Amniotic epithelial cell (primary cell): ENCODE results near the gene RNU7-1.
"Not testable (repeated sequence)": the region's sequence is repeated elsewhere in the genome, so short reads cannot be mapped to it uniquely, and the experiment has no call there.

Source experiments
- DNase-seq: peaks from one replicate; pipeline ENCODE4 v3.0.0-alpha.2; 2010; ENCODE audit warnings: low read depth

Gene RNU7-1

DNA sequence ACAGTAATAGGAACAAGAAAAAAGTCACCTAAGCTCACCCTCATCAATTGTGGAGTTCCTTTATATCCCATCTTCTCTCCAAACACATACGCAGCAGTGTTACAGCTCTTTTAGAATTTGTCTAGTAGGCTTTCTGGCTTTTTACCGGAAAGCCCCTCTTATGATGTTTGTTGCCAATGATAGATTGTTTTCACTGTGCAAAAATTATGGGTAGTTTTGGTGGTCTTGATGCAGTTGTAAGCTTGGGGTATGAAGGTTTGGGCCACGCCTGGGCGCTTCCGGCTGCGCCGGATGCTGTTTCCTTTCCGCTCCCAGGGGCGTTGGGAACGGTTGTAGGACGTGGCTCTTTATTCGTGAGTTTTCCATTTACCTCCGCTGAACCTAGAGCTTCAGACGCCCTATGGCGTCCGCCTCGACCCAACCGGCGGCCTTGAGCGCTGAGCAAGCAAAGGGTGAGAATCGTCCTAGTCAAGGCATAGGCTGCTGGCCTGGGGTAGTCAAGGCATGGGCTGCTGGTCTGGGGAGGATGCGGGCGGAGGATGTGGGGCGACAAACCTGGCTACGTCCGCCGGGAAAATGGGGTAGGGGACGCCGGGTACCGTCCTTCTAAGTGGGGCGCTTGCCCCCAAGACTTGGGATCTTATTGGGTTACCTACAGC lies at the start of gene RNU7-1, which contains the start of gene C12orf57:
Gene RNU7-1 (plus strand): TSS at position 95 of the 659 bp plus-strand sequence.
Gene C12orf57 (plus strand): TSS at position 301 of the 659 bp plus-strand sequence. CDS start 100 bp downstream, at position 401.
- DNase-seq = peak; percentile 90

DNA sequence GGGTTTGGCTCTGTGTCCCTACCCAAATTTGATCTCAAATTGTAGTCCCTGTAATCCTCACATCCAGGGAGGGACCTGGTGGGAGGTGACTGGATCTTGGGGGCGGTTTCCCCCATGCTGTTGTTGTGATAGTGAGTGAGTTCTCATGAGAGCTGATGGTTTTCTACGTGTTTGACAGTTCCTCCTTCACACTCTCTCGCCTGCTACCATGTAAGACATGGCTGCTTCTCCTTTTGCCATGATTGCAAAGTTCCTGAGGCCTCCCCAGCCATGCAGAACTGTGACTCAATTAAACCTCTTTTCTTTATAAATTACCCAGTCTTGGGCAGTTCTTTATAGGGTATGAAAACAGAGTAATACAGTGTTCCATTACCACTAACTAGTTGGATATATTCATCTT lies 49.3 kb upstream of the RNU7-1 start:
- no peak for DNase-seq

DNA sequence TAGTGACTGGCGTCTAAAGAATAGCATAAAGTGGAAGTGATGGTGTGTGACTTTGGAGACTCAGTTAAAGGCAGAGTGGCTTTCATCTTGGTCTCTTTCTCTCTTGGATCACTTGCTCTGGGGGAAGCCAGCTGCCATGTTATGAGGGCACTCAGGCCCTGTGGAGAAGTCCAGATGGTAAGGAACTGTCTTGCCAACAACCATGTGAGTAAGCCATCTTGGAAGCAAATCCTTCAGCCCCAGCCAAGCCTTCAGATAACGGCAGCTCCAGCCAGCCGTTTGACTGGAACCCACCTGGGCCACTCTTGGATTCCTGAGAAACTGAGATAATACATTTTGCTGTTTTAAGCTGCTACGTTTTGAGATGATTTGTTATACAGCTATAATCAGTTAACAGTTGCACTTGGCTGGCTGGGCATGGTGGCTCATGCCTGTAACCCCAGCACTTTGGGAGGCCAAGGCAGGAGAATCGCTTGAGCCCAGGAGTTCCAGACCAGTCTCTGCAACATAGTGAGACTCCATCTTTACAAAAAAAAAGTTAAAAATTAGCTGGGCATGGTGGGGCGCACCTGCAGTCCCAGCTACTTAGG lies 46.7 kb upstream of the RNU7-1 start:
- DNase-seq = no peak

DNA sequence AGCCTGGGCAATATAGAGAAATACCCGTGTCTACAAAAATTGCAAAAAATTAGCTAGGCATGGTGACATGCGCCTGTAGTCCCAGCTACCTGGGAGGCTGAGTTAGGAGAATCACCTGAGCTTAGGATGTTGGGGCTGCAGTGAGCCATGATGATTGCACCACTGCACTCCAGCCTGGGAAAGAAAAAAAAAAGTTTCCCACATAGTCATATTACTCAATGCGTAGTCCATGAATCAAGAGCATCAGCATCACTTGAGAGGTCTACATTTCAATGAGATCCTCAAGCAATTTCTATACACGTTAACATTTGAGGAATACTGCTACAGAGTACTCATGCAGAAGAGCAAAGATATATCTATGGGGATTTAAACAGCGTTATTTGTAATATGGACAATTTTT lies 44.2 kb upstream of the RNU7-1 start:
- DNase-seq = peak; percentile 33

DNA sequence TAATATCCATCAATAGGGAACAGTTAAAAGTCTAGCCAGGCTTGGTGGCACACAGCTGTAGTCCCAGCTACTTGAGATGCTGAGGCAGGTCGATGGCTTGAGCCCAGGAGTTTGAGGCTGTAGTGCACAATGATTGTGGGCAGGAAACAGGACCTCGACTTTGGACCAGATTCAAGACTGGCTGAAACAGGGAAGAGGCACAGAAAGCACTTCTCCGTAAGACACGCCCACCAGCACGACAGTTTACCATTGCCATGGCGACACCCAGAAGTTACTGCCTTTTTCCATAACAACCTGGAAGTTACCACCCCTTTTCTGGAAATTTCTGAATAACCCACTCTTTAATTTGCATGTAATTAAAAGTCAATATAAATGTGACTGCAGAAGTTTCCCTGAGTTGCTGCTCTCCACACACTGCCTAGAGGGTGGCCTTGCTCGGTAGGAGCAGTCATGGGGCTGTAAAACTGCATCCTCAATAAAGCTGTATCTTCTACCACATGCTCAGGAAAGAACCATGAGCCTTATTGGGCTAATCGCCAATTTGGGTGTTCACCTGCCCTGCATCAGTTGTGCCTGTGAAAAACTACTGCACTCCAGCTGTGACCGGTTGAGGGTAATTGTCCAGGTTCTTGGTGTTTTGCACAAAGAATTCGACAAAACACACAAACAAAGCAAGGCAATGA lies 43.6 kb upstream of the RNU7-1 start:
- peak; percentile 19 for DNase-seq

DNA sequence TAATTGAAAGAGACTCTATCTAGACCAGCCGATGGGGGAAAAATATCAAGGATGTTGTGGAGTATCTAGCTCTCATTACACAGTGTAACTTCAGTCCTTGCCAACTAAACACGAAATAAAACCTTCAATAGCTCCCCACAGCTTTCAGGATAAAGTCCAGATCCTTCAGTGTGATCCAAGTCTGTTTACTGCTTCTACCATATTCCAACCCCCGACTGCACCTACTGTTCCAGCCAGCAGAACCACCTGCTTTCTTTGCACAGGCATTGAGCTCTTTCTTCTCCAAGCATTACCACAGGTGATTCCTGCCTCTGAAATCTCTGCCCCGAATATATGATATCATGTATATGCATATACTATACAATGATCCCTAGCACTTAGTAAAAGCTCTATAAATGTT lies 41.2 kb upstream of the RNU7-1 start:
- DNase-seq = no peak

DNA sequence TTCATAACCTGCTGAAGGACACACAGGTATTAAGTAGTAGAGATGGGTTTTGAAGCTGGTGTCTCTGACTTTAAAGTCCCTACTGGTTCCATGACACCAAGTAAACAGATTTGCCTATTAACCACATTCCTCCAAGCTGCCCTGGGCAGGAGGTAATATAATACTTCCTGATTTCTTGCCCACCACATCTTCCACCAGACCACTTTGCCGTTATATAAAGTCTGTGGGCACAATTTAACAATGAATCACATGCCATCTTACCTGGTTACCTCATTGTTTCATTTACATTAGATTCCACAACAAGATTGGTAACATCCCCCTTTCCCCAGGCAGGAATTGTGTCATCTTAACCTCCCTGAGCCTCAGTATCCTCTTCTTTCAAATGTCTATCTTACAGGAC lies 39.9 kb upstream of the RNU7-1 start:
- no peak for DNase-seq

DNA sequence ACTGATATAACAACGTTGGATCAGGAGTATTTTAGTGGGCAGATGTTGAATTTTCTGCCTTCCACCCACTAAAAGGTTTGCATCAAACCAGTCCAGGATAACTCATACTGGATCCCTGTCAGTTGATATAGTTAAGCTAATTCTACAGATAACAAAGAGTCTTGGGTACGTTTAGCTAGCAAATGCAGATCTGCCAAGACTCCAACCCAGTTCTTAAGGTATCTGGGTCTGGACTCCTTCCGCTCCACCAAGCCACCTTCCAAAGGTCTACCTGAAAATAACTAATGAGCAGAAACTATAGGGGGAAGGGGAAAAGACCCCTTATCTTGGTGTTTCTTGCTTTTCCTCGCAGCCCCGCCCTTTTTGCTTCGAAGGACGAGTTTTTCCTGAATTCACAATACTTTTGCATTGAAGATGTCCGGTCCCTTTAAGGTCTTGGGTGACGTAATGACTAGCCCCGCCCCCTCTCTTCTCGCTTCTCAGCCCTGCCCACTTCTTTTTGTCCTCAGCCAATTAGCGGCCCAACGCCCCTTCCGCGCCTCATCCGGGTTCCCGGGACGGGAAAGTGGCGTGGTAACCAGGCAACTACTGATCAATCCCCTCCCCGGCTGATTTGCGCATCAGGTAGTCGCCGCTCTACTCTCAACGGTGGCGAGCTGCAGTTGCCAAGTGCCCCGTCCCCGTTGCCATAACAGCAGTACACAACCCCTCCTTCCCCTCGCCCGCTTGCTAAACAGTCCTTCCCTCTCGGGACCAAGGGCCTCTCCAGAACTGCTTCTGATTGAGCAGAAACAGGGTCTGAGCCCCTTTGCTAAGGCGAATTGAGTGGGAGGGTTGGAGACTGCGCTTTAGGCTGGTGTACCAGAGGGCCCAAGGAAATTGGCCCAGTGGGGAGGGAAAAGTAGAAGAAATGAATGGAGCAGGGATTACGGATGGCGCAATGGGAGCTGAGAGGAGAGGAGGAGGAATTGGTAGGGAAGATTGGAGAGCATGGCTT lies 39.0 kb upstream of the RNU7-1 start, which contains the start of gene LRRC23:
Gene LRRC23 (plus strand): TSS at position 543 of the 997 bp plus-strand sequence. CDS start 812 bp downstream, outside the sequence.
- DNase-seq = peak; percentile 90

DNA sequence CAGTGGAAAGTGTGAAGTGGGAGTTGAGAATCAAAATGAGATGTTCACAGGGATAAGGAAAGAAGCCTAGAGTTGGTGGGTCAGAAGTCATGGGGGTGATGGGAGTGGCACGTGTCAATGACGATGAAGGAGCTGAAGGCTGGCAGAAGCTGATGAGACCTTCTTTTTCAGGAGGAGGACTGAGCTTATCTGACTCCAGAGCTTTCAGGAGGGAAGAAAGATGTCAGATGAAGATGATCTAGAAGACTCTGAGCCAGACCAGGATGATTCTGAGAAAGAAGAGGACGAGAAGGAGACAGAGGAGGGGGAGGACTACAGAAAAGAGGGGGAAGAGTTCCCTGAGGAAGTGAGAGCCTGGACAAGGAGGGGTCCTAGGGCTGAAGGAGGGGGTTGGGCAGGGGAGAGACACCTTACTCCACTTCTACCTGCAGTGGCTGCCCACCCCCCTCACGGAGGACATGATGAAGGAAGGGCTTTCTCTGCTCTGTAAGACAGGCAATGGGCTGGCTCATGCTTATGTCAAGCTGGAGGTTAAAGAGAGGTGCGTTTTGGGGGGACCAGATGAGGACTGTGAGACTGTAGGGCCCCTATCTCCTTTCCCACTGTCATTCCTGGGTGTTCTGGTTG lies 38.1 kb upstream of the RNU7-1 start:
- DNase-seq = no peak

DNA sequence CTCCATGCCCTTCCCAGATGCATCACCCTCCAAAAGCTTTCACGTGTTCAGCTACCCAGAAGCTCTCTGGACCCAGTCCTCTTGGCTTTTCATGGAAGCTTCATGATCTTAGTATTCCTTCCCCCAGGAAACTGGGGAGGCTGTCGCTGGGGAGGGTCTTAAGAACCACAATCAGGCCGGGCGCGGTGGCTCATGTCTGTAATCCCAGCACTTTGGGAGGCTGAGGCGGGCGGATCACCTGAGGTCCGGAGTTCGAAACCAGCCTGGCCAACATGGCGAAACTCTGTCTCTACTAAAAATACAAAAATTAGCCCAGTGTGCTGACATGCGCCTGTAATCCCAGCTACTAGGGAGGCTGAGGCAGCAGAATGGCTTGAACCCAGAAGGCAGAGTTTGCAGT lies 35.5 kb upstream of the RNU7-1 start:
- not testable (repeated sequence) for DNase-seq

DNA sequence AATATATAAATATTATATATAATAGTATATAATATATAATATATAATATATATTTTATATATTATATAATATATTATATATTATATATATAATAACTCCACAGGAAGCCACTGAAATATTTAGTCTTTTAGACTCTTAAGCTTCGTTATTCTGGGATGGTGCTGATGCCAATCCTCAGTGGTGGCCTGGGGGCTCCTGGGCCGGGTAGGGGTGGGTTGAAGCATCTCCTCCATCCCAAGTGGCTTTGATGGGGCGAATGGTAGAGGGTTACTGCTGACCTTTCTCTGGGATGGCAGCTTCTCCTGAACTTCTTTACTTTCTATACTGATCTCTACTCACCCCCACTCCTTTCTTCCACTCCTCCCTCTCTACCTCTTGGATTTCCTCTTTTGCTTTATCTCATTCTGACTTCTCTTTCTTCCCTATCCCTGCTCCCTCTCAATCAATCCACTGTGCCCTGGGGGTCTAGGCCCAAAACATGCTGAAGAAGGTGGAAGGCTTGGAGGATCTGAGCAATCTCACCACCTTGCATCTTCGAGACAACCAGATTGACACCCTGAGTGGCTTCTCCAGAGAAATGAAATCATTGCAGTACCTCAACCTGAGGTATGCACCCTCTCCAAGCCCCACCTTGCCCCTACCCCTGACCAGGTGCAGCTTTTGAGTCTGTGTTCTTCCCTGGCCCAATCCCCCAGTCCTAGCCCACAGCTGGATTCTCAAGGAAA lies 34.0 kb upstream of the RNU7-1 start:
- DNase-seq = no peak

DNA sequence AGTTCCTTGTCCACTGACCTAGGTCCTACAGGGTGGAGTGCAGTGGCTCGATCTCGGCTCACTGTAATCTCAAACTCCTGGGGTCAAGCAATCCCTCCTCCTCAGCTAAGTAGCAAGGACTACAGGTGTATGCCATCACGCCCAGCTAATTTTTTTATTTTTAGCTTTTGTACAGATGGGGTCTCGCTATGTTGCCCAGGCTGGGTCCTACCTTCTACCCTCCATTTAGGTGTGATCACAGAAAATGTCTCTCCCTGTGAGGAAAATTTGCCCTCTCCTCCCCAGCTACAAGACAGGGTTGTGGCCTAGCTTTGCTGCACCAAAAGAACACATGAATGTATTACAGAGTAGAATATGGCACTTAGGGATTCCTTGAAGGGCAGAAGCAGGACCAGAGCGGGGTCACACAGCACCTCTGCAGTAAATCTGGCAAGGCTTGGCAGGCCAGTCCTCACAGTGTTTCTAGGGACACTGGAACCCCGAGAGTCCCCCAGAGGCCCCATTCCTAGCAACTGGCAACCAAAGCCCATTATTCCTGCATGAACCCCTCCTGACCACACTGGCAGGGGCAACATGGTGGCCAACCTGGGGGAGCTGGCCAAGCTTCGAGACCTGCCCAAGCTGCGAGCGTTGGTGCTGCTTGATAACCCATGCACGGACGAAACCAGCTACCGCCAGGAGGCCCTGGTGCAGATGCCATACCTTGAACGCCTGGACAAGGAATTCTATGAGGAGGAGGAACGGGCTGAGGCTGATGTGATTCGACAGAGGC lies 31.3 kb upstream of the RNU7-1 start:
- DNase-seq = no peak

DNA sequence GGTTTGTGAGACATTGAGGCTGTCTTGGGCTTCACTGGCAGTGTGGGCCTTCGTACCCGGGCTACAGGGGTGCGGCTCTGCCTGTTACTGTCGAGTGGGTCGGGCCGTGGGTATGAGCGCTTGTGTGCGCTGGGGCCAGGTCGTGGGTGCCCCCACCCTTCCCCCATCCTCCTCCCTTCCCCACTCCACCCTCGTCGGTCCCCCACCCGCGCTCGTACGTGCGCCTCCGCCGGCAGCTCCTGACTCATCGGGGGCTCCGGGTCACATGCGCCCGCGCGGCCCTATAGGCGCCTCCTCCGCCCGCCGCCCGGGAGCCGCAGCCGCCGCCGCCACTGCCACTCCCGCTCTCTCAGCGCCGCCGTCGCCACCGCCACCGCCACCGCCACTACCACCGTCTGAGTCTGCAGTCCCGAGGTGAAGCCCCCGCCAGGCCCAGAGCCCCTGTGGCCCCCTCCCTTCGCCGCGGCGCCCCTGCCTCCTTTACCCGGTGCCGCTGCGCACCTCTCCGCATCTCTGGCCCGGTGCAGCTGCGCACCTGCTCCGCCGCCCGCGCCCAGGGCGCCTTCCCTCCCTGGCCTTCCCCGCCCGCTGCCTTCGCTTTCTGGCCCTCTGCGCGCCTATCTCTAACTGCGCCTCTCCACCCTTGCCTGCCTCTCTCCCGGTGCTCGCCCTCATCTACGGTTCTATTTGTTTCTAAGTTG lies 29.2 kb upstream of the RNU7-1 start, which contains the start of gene ENO2:
Gene ENO2 (plus strand): TSS at position 335 of the 701 bp plus-strand sequence. CDS start 1,253 bp downstream, outside the sequence.
- peak; percentile 50 for DNase-seq

DNA sequence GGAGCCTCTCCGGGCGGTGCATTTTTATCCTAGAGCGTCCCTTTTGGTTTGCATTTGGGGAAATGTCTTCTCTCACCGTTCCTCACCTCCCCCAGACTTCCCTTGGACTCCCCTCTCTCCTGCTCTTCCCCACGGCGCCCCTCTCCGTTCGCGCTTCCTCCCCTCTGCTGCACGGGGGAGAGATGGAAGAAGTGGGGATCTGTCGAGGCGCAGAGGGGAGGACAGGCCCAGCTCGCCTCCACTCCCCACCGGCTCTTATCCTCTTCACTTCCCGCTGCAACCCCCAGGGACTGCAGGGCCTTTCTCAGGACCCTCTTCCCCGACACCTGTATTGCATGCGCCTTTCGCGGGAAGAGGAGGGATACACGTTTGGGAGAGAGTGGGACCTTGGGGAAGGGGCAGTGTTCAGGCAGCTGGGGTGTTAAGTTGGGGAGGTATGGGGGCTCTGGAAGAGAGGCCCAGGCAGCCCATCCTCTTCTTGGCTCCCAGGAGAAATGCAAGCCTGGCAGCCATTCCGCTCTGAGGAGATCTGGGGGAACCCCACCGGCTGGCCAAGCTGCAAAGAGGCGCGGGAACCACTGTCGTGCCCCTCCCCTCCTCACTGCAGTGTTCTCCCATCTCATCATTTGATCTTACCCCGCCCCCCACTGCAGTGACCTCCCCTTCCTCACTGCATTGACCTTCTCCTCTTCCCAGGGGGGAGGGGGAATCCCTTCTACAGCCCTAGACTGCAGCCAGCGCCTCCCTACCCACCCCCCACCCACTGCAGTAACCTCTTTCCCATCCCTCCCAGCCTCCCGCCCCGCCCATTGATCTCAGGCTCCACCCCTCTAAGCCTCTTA lies 28.4 kb upstream of the RNU7-1 start:
- peak; percentile 34 for DNase-seq

DNA sequence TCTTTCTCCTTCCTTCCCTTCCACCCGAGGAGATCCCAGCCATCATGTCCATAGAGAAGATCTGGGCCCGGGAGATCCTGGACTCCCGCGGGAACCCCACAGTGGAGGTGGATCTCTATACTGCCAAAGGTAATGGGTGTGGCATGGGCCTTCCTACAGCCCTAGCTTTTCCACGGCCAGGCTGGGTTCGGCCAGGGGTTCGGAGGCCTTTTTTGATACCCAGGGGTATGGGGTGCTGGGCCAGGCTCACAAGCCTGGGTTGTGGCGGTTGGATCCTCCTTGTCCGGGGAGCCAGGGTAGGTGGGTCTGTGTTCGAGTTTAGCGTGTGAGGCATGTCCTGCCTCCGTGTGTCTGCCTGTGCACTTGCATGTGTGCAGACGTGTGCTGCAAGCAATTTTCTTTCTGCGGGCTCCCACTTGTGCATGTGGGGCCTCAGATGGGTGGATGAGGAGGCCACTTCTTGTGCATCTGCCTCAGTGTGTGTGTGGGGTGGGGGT lies 27.8 kb upstream of the RNU7-1 start:
- DNase-seq = no peak

DNA sequence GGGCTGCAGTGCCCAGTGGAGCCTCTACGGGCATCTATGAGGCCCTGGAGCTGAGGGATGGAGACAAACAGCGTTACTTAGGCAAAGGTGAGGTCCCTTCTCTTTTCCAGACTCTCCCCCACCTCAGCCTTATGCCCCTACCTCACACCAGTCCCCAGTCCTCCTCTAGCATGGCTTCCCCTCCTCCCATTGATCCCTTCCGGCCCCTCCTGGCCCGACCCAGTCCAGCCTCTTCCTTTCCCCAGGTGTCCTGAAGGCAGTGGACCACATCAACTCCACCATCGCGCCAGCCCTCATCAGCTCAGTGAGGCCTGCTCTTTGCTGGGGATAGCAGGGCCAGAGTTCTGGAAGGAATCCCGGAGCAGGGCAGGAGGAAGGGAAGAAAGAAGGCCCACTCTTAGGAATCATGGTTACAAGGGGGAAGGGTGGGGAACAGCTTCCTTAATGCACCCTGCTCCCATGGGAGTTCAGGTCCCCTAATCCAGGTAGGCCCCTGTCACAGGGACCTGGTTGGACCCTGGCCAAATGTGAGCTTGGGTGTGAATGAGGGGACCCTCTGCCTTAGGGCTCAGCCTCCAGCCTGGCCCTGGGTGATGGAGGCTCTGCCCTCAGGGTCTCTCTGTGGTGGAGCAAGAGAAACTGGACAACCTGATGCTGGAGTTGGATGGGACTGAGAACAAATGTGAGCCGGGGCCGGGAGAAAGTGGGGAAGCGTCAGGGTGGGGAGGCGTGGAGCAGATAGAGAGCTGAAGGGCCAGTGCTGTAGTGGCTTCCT lies 27.0 kb upstream of the RNU7-1 start:
- no peak for DNase-seq
